ENCODE measurements around the gene ZC3H18.

GRCh38 chr16:88531346-88531745, 38.9 kb upstream of the ZC3H18 start:
- TF ChIP-seq CTCF (conservative IDR thresholded peaks at IDR 0.05; ENCODE audit: low read depth, low read length) = no peak
- TF ChIP-seq POLR2A (IDR thresholded peaks at IDR 0.05; ENCODE audit: low read depth, low read length) = no peak
- no peak for TF ChIP-seq CEBPB (IDR thresholded peaks at IDR 0.05; ENCODE audit: low read depth, low read length)
- no peak for TF ChIP-seq FOS (IDR thresholded peaks at IDR 0.05; ENCODE audit: low read depth, low read length)
- no peak for TF ChIP-seq MXI1 (IDR thresholded peaks at IDR 0.05; ENCODE audit: borderline replicate concordance, low read depth, low read length)
- no peak for TF ChIP-seq SMC3 (IDR thresholded peaks at IDR 0.05; ENCODE audit: low read depth, low read length)
- no peak for TF ChIP-seq RAD21 (IDR thresholded peaks at IDR 0.05; ENCODE audit: low read length)
- no peak for TF ChIP-seq ELK1 (IDR thresholded peaks at IDR 0.05; ENCODE audit: borderline replicate concordance, low read depth, low read length)
- TF ChIP-seq USF2 (IDR thresholded peaks at IDR 0.05; ENCODE audit: low read depth, low read length) = no peak
- TF ChIP-seq MAFK (IDR thresholded peaks at IDR 0.05; ENCODE audit: low read depth, low read length) = no peak
- no peak for TF ChIP-seq BHLHE40 (IDR thresholded peaks at IDR 0.05; ENCODE audit: low read depth, low read length)
- TF ChIP-seq RFX5 (IDR thresholded peaks at IDR 0.05; ENCODE audit: low read depth, low read length) = no peak
